Colonic mucosa (tissue), 4 donors: ENCODE results near the gene ADAMTS17. TPM values are rescaled to one million over a fixed set of nuclear protein-coding genes. Genes with fewer than 3 reads are reported as not detected.

Source experiments
- DNase-seq: peaks from one replicate; pipeline ENCODE4 v3.0.0-alpha.2; 2020
- H3K27ac ChIP-seq: fragments of 200-600 bp; one replicate; pipeline ENCODE4 v1.8.0; 2021
- H3K27me3 ChIP-seq: fragments of 200-600 bp; one replicate; pipeline ENCODE4 v1.8.0; 2021
- H3K36me3 ChIP-seq: fragments of 200-600 bp; one replicate; pipeline ENCODE4 v1.8.0; 2021
- H3K4me1 ChIP-seq: fragments of 200-600 bp; one replicate; pipeline ENCODE4 v1.8.0; 2021; ENCODE audit warnings: mild to moderate bottlenecking
- H3K4me3 ChIP-seq: fragments of 200-600 bp; one replicate; pipeline ENCODE4 v1.8.0; 2021
- H3K9ac ChIP-seq, 2 donors: one replicate each; pipeline ENCODE4 v1.7.0; 2013; ENCODE audit warnings: control low read depth in 2 of 2, low read depth in 2 of 2, low read length in 2 of 2
- H3K9me3 ChIP-seq: fragments of 200-600 bp; one replicate; pipeline ENCODE4 v1.8.0; 2021
- intact Hi-C: fragments of 100-400 bp; cut with DNase I; formaldehyde crosslinking; loops from one replicate; pipeline ENCODE4 v1.14.1; 2022
- total RNA-seq, 2 donors: library from RNA; stranded (reverse); fragmentation: NEBNext Ultra II Directional in 1 of 2; extraction: Animal tissue kit (Norgen Biotek cat#: 25700) in 1 of 2; gene quantifications; one replicate each; pipeline ENCODE4 v1.2.1, GENCODE V29; 2021
- TF ChIP-seq, protein P1 (sequence below): fragments of 200-600 bp; IDR thresholded peaks from one replicate; pipeline ENCODE4 v1.8.0; 2022; ENCODE audit warnings: antibody characterized with exemption, mild to moderate bottlenecking
- donor health status: healthy.
- donor health status: DM: no; HTN: no; CAD: no.
- donor health status: DM: no; HTN: no; CAD: no.

The ADAMTS17 gene
- total RNA-seq, 2 donors from 2014 or later = 4.2 to 8.3 TPM

DNA sequence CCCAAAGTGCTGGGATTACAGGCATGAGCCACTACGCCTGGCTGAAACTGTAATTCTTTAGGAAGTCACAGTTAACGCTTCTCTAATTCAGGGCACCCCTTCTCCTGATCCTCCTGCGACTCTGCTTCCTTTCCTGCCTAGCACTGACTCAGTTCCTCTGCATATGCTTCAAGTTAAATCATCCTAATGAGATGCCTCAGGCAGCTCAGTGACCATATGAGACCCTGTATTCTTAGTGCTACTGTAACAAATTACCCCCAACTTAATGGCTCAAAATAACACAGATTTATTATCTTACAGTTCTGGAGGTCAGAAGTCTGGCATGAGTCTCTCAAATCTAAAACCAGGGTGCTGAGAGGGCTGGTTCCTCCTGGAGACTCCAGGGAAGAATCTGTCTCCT lies 336.8 kb downstream of the ADAMTS17 start:
- no peak for DNase-seq
- intact Hi-C loops = no loop called here
- TF ChIP-seq, protein P1, sequence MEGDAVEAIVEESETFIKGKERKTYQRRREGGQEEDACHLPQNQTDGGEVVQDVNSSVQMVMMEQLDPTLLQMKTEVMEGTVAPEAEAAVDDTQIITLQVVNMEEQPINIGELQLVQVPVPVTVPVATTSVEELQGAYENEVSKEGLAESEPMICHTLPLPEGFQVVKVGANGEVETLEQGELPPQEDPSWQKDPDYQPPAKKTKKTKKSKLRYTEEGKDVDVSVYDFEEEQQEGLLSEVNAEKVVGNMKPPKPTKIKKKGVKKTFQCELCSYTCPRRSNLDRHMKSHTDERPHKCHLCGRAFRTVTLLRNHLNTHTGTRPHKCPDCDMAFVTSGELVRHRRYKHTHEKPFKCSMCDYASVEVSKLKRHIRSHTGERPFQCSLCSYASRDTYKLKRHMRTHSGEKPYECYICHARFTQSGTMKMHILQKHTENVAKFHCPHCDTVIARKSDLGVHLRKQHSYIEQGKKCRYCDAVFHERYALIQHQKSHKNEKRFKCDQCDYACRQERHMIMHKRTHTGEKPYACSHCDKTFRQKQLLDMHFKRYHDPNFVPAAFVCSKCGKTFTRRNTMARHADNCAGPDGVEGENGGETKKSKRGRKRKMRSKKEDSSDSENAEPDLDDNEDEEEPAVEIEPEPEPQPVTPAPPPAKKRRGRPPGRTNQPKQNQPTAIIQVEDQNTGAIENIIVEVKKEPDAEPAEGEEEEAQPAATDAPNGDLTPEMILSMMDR = no peak

DNA sequence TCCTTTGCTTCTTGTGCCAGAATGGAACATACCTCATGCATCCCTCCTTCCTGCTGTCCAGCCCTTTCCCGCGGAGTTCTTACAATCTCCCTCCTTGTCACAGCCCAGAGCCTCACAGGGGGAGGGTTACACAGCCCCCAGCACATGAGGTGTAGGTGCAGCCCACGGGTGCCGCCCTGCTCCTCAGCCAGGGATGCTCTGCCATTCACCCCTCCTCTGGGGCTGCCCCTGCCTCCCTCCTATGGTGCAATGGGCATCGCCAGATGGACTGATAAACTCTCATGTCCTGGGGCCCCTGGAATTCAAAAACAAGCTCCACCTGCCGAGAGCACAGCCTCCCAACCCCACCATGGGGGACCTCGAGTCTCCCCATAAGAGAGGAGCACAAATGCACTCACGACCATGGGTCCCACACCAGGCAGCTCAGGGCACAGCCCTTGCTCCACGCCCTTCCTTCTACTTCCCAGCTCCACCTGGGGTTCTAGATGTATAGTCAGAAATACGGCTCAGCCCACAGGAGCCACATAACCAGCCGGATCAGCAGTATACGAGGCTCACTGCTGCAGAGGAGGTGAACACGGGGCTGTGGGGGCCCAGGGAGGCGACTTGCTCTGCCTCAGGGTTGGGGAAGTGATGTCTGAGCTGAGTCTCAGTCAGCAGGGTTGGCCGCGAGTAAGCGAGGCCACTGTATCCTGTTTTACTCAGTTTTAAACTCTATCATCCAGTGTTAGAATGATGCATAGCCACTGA lies 338.8 kb downstream of the ADAMTS17 start:
- Histone ChIP-seq H3K9me3 (no peaks in the 10 kb centered on the region), H3K27me3 (no peaks in the 10 kb centered on the region), H3K36me3 (no peaks in the 10 kb centered on the region), H3K4me3 (no peak overlapping the region), H3K4me1 (no peaks in the 10 kb centered on the region), H3K27ac (no peak overlapping the region), H3K9ac (no peak overlapping the region)
- DNase-seq = no peak
- TF ChIP-seq, protein P1 = no peak
- intact Hi-C loops = no loop called here

More for the DNA sequence above, 336.8 kb downstream of the ADAMTS17 start:
- Histone ChIP-seq H3K27ac (no peak overlapping the region), H3K4me3 (no peak overlapping the region), H3K9me3 (no peaks in the 10 kb centered on the region), H3K27me3 (no peaks in the 10 kb centered on the region), H3K9ac (no peak overlapping the region), H3K36me3 (no peaks in the 10 kb centered on the region), H3K4me1 (no peaks in the 10 kb centered on the region)

DNA sequence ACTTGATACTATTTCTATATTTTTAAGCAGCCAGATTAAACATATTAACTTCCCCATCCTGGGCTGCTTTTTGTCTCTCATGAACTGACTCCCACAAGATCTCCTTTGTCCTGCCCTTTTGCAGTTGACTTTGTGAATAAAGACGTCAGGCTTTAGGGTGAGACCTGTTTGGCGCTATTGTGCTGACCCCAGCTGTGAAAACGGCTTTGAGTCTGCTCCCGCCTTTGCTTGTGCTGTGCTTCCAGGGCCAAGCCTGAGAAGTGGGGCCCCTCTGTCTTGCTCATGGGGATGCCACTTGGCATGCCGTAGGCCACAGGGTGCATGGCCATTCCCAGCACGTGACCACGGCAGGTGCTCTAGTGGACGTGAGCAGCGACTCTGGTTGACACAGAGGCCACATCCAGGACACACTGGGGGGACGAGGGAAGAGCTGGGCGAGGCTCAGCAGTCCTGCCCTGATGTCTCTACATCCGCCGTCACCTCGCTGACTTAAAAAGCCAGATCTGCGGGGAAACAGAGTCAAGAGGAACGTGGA lies 339.6 kb downstream of the ADAMTS17 start:
- no peak overlapping the region for H3K9ac ChIP-seq
- H3K36me3 ChIP-seq = no peaks in the 10 kb centered on the region
- DNase-seq = no peak
- no peak overlapping the region for H3K4me3 ChIP-seq
- no peaks in the 10 kb centered on the region for H3K27me3 ChIP-seq
- TF ChIP-seq, protein P1 = no peak
- intact Hi-C loops = no loop called here
- H3K9me3 ChIP-seq = no peaks in the 10 kb centered on the region
- H3K4me1 ChIP-seq = no peaks in the 10 kb centered on the region
- no peak overlapping the region for H3K27ac ChIP-seq

DNA sequence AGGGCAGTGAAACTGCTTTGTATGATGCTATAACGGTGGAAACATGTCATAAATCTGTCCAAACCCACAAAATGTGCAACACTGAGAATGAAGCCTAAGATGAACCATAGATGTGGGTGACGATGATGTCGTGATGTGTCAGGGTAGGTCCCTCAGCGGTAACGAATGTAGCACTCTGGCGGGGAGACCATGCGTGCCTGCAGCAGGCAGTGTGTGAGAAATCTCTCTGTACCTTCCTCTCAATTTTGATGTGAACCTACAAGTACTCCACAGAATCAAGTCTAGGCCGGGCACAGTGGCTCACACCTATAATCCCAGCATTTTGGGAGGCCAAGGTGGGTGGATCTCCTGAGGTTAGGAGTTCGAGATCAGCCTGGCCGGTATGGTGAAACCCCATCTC lies 340.4 kb downstream of the ADAMTS17 start:
- H3K36me3 ChIP-seq = no peaks in the 10 kb centered on the region
- TF ChIP-seq, protein P1 = no peak
- H3K4me3 ChIP-seq = no peak overlapping the region
- H3K9ac ChIP-seq = no peak overlapping the region
- no peaks in the 10 kb centered on the region for H3K9me3 ChIP-seq
- intact Hi-C loops = no loop called here
- H3K4me1 ChIP-seq = no peaks in the 10 kb centered on the region
- H3K27me3 ChIP-seq = no peaks in the 10 kb centered on the region
- H3K27ac ChIP-seq = no peak overlapping the region
- DNase-seq = no peak

DNA sequence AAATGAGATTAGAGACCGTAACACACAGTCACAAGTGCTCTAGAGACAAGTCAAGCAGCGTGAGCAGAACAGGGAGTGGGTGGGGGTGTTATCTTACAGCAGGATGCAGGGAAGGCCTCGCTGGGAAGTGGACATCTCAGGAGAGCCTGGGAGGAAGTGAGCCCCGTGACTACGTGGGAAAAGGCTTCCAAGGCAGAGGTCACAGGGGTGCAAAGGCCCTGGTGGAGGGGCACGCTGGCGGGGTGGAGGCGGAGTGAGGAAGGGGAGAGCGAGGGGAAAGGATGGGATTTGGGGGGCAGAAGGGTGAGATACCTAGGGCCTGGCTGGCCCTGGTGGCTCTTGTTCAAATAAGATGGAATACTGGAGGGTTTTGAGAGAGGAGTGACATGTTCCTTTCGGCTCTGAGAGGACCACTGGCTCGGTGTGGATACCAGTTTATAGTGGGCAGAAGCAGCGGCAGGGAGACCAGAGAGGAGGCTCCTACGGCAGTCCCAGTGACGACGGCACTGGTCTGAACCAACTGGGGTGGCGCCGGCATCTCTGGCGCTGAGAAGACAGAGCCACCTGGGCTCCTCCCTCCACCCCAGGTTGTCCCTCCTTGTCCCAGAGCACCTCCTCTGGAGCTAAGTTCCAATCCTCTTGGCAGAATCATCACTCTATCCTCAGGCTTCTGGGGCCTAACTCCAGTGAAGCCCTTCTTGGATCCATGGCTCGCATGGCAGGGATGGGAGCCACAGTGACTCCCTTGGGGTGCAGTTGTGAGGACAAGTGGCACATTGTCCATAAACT lies 342.3 kb downstream of the ADAMTS17 start:
- intact Hi-C loops = no loop called here

More for the DNA sequence above, 342.3 kb downstream of the ADAMTS17 start:
- Histone ChIP-seq H3K9ac (no peak overlapping the region), H3K4me1 (no peaks in the 10 kb centered on the region), H3K9me3 (no peaks in the 10 kb centered on the region), H3K27me3 (no peaks in the 10 kb centered on the region), H3K4me3 (no peak overlapping the region), H3K27ac (no peak overlapping the region), H3K36me3 (no peaks in the 10 kb centered on the region)
- TF ChIP-seq, protein P1 = no peak
- no peak for DNase-seq
